ENCODE results near the gene ATP2A1. TPM values are rescaled to one million over a fixed set of nuclear protein-coding genes. Genes with fewer than 3 reads are reported as not detected.

Gene ATP2A1
- total RNA-seq, 1 experiment from 2014 or later, result 10.3 TPM

DNA sequence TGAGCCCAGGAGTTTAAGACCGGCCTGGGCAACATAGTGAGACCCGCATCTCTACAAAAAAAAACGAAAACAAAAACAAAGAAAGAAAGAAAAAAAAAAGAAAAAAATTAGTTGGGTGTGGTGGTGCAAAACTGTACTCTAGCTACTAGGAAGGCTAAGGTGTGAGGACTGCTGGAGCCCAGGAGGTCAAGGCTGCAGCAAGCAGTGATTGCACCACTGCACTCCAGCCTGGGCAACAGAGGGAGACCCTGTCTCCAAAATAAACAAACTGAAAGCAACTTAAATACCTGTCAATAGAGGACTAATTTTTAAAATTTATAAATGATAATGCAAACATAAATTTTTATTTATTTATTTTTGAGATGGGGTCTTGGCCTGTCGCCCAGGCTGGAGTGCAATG lies 17.3 kb downstream of the ATP2A1 start:
- no TSS peak for BruUV-seq (replicated peaks)
- DNase-seq (ENCODE audit: low read depth, low spot score) (no peak), ATAC-seq (no peak)
- H3K27me3 ChIP-seq (ENCODE audit: insufficient read depth, low read length), result no peaks in the 10 kb centered on the region
- H3K9ac ChIP-seq (ENCODE audit: low read length), result no peak overlapping the region
- no peaks in the 10 kb centered on the region for H3K9me3 ChIP-seq (ENCODE audit: control insufficient read depth in 1 of 2, insufficient read depth in 1 of 2, low read depth in 1 of 2, low read length in 2 of 2)
- TF ChIP-seq POLR2AphosphoS5 (IDR thresholded peaks at IDR 0.05; ENCODE audit: low read depth, low read length) (no peak), ZFX (IDR thresholded peaks at IDR 0.05) (no peak), CEBPB (IDR thresholded peaks at IDR 0.05; ENCODE audit: low read depth) (no peak), EZH2phosphoT487 (IDR thresholded peaks at IDR 0.05; ENCODE audit: borderline replicate concordance) (no peak), POLR2A (IDR thresholded peaks at IDR 0.05; ENCODE audit: borderline replicate concordance, extremely low read depth, insufficient read depth, insufficient read length) (no peak), RAD21 (IDR thresholded peaks at IDR 0.05; ENCODE audit: low read depth) (no peak), FOSL1 (IDR thresholded peaks at IDR 0.05; ENCODE audit: low read depth) (no peak), CBX3 (IDR thresholded peaks at IDR 0.05; ENCODE audit: low read depth) (no peak), SIN3A (IDR thresholded peaks at IDR 0.05; ENCODE audit: low read depth) (no peak), EZH2 (IDR thresholded peaks at IDR 0.05) (no peak), TCF7L2 (IDR thresholded peaks at IDR 0.05; ENCODE audit: borderline replicate concordance, extremely low read depth, insufficient read depth, insufficient read length) (no peak)
- TF ChIP-seq, protein P1, sequence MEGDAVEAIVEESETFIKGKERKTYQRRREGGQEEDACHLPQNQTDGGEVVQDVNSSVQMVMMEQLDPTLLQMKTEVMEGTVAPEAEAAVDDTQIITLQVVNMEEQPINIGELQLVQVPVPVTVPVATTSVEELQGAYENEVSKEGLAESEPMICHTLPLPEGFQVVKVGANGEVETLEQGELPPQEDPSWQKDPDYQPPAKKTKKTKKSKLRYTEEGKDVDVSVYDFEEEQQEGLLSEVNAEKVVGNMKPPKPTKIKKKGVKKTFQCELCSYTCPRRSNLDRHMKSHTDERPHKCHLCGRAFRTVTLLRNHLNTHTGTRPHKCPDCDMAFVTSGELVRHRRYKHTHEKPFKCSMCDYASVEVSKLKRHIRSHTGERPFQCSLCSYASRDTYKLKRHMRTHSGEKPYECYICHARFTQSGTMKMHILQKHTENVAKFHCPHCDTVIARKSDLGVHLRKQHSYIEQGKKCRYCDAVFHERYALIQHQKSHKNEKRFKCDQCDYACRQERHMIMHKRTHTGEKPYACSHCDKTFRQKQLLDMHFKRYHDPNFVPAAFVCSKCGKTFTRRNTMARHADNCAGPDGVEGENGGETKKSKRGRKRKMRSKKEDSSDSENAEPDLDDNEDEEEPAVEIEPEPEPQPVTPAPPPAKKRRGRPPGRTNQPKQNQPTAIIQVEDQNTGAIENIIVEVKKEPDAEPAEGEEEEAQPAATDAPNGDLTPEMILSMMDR (IDR thresholded peaks at IDR 0.05 in 2 of 3, conservative IDR thresholded peaks at IDR 0.05 in 1 of 3; ENCODE audit: borderline replicate concordance in 1 of 3, insufficient read depth in 1 of 3, low read depth in 2 of 3, low read length in 2 of 3), result no peak
- TF ChIP-seq, protein P2, sequence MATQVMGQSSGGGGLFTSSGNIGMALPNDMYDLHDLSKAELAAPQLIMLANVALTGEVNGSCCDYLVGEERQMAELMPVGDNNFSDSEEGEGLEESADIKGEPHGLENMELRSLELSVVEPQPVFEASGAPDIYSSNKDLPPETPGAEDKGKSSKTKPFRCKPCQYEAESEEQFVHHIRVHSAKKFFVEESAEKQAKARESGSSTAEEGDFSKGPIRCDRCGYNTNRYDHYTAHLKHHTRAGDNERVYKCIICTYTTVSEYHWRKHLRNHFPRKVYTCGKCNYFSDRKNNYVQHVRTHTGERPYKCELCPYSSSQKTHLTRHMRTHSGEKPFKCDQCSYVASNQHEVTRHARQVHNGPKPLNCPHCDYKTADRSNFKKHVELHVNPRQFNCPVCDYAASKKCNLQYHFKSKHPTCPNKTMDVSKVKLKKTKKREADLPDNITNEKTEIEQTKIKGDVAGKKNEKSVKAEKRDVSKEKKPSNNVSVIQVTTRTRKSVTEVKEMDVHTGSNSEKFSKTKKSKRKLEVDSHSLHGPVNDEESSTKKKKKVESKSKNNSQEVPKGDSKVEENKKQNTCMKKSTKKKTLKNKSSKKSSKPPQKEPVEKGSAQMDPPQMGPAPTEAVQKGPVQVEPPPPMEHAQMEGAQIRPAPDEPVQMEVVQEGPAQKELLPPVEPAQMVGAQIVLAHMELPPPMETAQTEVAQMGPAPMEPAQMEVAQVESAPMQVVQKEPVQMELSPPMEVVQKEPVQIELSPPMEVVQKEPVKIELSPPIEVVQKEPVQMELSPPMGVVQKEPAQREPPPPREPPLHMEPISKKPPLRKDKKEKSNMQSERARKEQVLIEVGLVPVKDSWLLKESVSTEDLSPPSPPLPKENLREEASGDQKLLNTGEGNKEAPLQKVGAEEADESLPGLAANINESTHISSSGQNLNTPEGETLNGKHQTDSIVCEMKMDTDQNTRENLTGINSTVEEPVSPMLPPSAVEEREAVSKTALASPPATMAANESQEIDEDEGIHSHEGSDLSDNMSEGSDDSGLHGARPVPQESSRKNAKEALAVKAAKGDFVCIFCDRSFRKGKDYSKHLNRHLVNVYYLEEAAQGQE (IDR thresholded peaks at IDR 0.05; ENCODE audit: low read depth), result no peak
- TF ChIP-seq, protein P3, sequence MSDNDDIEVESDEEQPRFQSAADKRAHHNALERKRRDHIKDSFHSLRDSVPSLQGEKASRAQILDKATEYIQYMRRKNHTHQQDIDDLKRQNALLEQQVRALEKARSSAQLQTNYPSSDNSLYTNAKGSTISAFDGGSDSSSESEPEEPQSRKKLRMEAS (IDR thresholded peaks at IDR 0.05), result no peak
- TF ChIP-seq, protein P4, sequence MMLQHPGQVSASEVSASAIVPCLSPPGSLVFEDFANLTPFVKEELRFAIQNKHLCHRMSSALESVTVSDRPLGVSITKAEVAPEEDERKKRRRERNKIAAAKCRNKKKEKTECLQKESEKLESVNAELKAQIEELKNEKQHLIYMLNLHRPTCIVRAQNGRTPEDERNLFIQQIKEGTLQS (IDR thresholded peaks at IDR 0.05), result no peak
- ChIA-PET POLR2A (no interaction called here), RAD21 (ENCODE audit: low non-redundant PET in 1 of 2, low total read pairs in 2 of 2, uncharacterized antibody in 2 of 2, unreplicated experiment in 2 of 2) (interaction anchor here in 1 of 2 experiments (0.6 kb wide), 1 partner anchor 50 kb away, joined by 3 read pairs; no protein-coding TSS in a partner anchor), CTCF (no interaction called here)
- H2AFZ ChIP-seq (ENCODE audit: low read depth, low read length, poor library complexity, severe bottlenecking), result no peak overlapping the region
- H4K20me1 ChIP-seq (ENCODE audit: insufficient read depth), result no peaks in the 10 kb centered on the region
- no peak overlapping the region for H3K4me3 ChIP-seq (replicated peaks in 1 of 2; ENCODE audit: low read depth in 1 of 2, low read length in 2 of 2)
- H3K27ac ChIP-seq (ENCODE audit: low read depth, low read length), result no peak overlapping the region
- no peaks in the 10 kb centered on the region for H3K79me2 ChIP-seq (ENCODE audit: insufficient read depth, low read length)
- no peaks in the 10 kb centered on the region for H3K36me3 ChIP-seq (ENCODE audit: control insufficient read depth in 1 of 2, insufficient read depth in 2 of 2, low read length in 2 of 2)
- intact Hi-C loops (cut with micrococcal nuclease), result no loop called here
- no peak overlapping the region for H3K4me2 ChIP-seq (ENCODE audit: low read length)
- H3K4me1 ChIP-seq (ENCODE audit: control insufficient read depth in 1 of 2, insufficient read depth in 2 of 2, low read length in 2 of 2), result peaks cover 7 to 22% of the 10 kb centered on the region in 2 experiments; a peak in 3 of 4 replicates
- H3K9me2 ChIP-seq (ENCODE audit: insufficient read depth), result no peaks in the 10 kb centered on the region

All from HCT116 (cell line).